H9 (cell line): ENCODE results near the gene CDC16. TPM values are rescaled to one million over a fixed set of nuclear protein-coding genes. Genes with fewer than 3 reads are reported as not detected.
A peak's percentile ranks its signal among the peaks of the same experiment; 100 is the strongest.

Experiments
- DNase-seq: peaks from one replicate; pipeline ENCODE4 v3.0.0-alpha.2; 2017
- H2AFZ ChIP-seq: one replicate; pipeline ENCODE4 v1.6.1; 2013; ENCODE audit warnings: mild to moderate bottlenecking, low read length, control low read depth, moderate library complexity
- H2AK5ac ChIP-seq: 2 replicates; pipeline ENCODE4 v1.6.1; 2013; ENCODE audit warnings: low read length, control low read depth, mixed read lengths; ENCODE audit not compliant: insufficient read length
- H2BK120ac ChIP-seq: one replicate; pipeline ENCODE4 v1.6.1; 2013; ENCODE audit warnings: low read depth, mild to moderate bottlenecking, low read length, control low read depth, inconsistent platforms; ENCODE audit not compliant: poor library complexity, severe bottlenecking
- H2BK12ac ChIP-seq: 2 replicates; pipeline ENCODE4 v1.6.1; 2013; ENCODE audit warnings: low read length, control low read depth, mixed read lengths, low read depth; ENCODE audit not compliant: insufficient read length
- H2BK15ac ChIP-seq: 2 replicates; pipeline ENCODE4 v1.6.1; 2013; ENCODE audit warnings: low read depth, low read length, control low read depth
- H2BK20ac ChIP-seq: one replicate; pipeline ENCODE4 v1.6.1; 2013; ENCODE audit warnings: low read depth, mild to moderate bottlenecking, low read length, control low read depth, inconsistent platforms; ENCODE audit not compliant: poor library complexity, severe bottlenecking
- H2BK5ac ChIP-seq: 2 replicates; pipeline ENCODE4 v1.6.1; 2013; ENCODE audit warnings: low read length, control low read depth, mixed read lengths; ENCODE audit not compliant: insufficient read length
- H3K14ac ChIP-seq: 2 replicates; pipeline ENCODE4 v1.6.1; 2013; ENCODE audit warnings: low read length, control low read depth; ENCODE audit not compliant: insufficient read depth
- H3K18ac ChIP-seq: 2 replicates; pipeline ENCODE4 v1.6.1; 2013; ENCODE audit warnings: low read depth, mild to moderate bottlenecking, mixed read lengths, low read length, control low read depth; ENCODE audit not compliant: insufficient read length
- H3K23ac ChIP-seq: 2 replicates; pipeline ENCODE4 v1.6.1; 2013; ENCODE audit warnings: low read length, control low read depth, mixed read lengths, low read depth; ENCODE audit not compliant: insufficient read length
- H3K23me2 ChIP-seq: 2 replicates; pipeline ENCODE4 v1.6.1; 2013; ENCODE audit warnings: low read depth, mild to moderate bottlenecking, mixed read lengths, low read length, control low read depth; ENCODE audit not compliant: insufficient read length, poor library complexity, severe bottlenecking
- H3K27ac ChIP-seq: 2 replicates; pipeline ENCODE4 v1.5.1; 2013; ENCODE audit warnings: low read length, control low read depth, mixed read lengths, low read depth; ENCODE audit not compliant: insufficient read length
- H3K27me3 ChIP-seq: 2 replicates; pipeline ENCODE4 v1.6.1; 2013; ENCODE audit warnings: low read length, control low read depth, inconsistent platforms; ENCODE audit not compliant: insufficient read depth
- H3K4ac ChIP-seq: 2 replicates; pipeline ENCODE4 v1.6.1; 2013; ENCODE audit warnings: low read depth, mild to moderate bottlenecking, control low read depth, inconsistent platforms, low read length, moderate library complexity
- H3K4me1 ChIP-seq: 2 replicates; pipeline ENCODE4 v1.6.1; 2013; ENCODE audit warnings: low read length, control low read depth, inconsistent platforms; ENCODE audit not compliant: insufficient read depth
- H3K4me2 ChIP-seq: 2 replicates; pipeline ENCODE4 v1.6.1; 2013; ENCODE audit warnings: low read length, control low read depth, mixed read lengths; ENCODE audit not compliant: insufficient read length, insufficient read depth
- H3K56ac ChIP-seq: 2 replicates; pipeline ENCODE4 v1.6.1; 2013; ENCODE audit warnings: low read depth, mild to moderate bottlenecking, mixed read lengths, low read length, control low read depth; ENCODE audit not compliant: insufficient read length
- H3K79me1 ChIP-seq: 2 replicates; pipeline ENCODE4 v1.6.1; 2013; ENCODE audit warnings: low read depth, mild to moderate bottlenecking, moderate library complexity, low read length, control low read depth, inconsistent platforms; ENCODE audit not compliant: insufficient read depth, poor library complexity, severe bottlenecking
- H3K79me2 ChIP-seq: 2 replicates; pipeline ENCODE4 v1.6.1; 2013; ENCODE audit warnings: low read length, control low read depth, inconsistent platforms; ENCODE audit not compliant: insufficient read depth
- H3K9ac ChIP-seq: 2 replicates; pipeline ENCODE4 v1.6.1; 2013; ENCODE audit warnings: low read length, control low read depth, mixed read lengths; ENCODE audit not compliant: insufficient read length; ENCODE audit errors: extremely low read depth
- H3K9me3 ChIP-seq: one replicate; pipeline ENCODE4 v1.6.1; 2013; ENCODE audit warnings: low read depth, low read length, inconsistent platforms; ENCODE audit not compliant: control insufficient read depth
- H3T11ph ChIP-seq: one replicate; pipeline ENCODE4 v1.6.1; 2013; ENCODE audit warnings: mild to moderate bottlenecking, low read length, control low read depth, inconsistent platforms
- H4K20me1 ChIP-seq: one replicate; pipeline ENCODE4 v1.6.1; 2013; ENCODE audit not compliant: control insufficient read depth, insufficient read length, insufficient read depth
- H4K5ac ChIP-seq: 2 replicates; pipeline ENCODE4 v1.6.1; 2013; ENCODE audit warnings: low read depth, mild to moderate bottlenecking, mixed read lengths, low read length, control low read depth; ENCODE audit not compliant: insufficient read length
- H4K8ac ChIP-seq: replicated peaks from 2 replicates; pipeline ENCODE4 v1.6.1; 2013; ENCODE audit warnings: low read length, control low read depth, mixed read lengths, low read depth; ENCODE audit not compliant: insufficient read length
- H4K91ac ChIP-seq: 2 replicates; pipeline ENCODE4 v1.6.1; 2013; ENCODE audit warnings: low read depth, mild to moderate bottlenecking, moderate library complexity, mixed read lengths, low read length, control low read depth; ENCODE audit not compliant: insufficient read length
- H3K27ac Mint-ChIP-seq, 3 experiments: 2 replicates in 2 of 3; 3 replicates in 1 of 3; pipeline ENCODE4 v1.8.0; 2020 to 2021; ENCODE audit warnings: mixed read lengths in 3 of 3, mild to moderate bottlenecking in 1 of 3, moderate library complexity in 1 of 3
- H3K27me3 Mint-ChIP-seq: 2 replicates; pipeline ENCODE4 v1.8.0; 2021; ENCODE audit warnings: low read depth, mild to moderate bottlenecking, moderate library complexity, mixed read lengths
- H3K36me3 Mint-ChIP-seq, 3 experiments: 2 replicates in 2 of 3; 3 replicates in 1 of 3; pipeline ENCODE4 v1.8.0; 2020 to 2021; ENCODE audit warnings: low read depth in 3 of 3, mixed read lengths in 3 of 3; ENCODE audit not compliant: insufficient read depth in 1 of 3
- H3K4me1 Mint-ChIP-seq, 2 experiments: 2 replicates each; pipeline ENCODE4 v1.8.0; 2020; ENCODE audit warnings: mixed read lengths in 2 of 2
- H3K4me3 Mint-ChIP-seq, 2 experiments: 2 replicates in 1 of 2; 3 replicates in 1 of 2; pipeline ENCODE4 v1.8.0; 2020 to 2021; ENCODE audit warnings: mild to moderate bottlenecking in 2 of 2, mixed read lengths in 2 of 2, moderate library complexity in 1 of 2
- H3K9me3 Mint-ChIP-seq, 2 experiments: 2 replicates in 1 of 2; 3 replicates in 1 of 2; pipeline ENCODE4 v1.8.0; 2020; ENCODE audit warnings: mild to moderate bottlenecking in 2 of 2, mixed read lengths in 2 of 2, moderate library complexity in 1 of 2
- WGBS: extraction: QIAGEN DNeasy Blood & Tissue Kit; methylation state at CpG from one replicate; pipeline ENCODE4 v1.1.7; 2013; ENCODE audit warnings: missing lambda C conversion rate, low lambda C conversion rate, mixed read lengths; ENCODE audit not compliant: insufficient read length; ENCODE audit errors: extremely low coverage; 5-methylcytosine and 5-hydroxymethylcytosine counted together
- total RNA-seq: library from RNA; stranded (reverse); gene quantifications from 2 replicates; pipeline ENCODE4 v1.2.1, GENCODE V29; 2021
- TF ChIP-seq, protein P1 (sequence below): fragments of 200-600 bp; sonication (generic); conservative IDR thresholded peaks from 3 replicates; pipeline ENCODE4 v1.8.0; 2021; ENCODE audit warnings: antibody characterized with exemption, mild to moderate bottlenecking

The CDC16 gene
- total RNA-seq, 1 experiment from 2014 or later: 91.9 TPM

DNA sequence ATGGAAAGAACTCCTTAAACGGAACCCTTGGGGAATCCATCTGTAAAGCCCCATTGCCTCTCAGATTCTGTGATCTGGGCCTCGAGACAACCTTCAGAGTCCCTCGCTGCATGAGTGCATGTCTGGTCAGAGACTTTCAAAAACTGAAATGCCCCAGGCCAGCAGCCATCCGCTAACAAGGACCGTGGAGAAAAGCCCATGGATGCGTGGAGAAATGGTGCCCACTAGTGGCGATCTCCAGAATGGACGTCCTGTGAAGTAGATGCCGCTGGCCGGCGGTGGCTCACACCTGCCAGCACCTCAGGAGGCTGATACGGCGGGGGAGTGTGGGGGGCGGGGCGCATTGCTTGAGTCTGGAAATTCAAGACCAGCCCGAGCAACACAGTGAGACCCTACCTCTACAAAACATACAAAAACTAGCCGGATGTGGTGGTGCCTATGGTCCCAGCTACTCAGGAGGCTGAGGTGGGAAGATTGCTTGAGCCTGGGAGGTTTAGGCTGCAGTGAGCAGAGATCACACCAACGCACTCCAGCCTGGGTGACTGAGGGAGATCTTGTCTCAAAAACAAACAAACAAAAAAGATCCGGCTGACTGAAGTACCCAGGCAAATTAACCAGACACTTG is 7.9 kb upstream of the CDC16 start:
- H3K27ac Mint-ChIP-seq: peak overlapping the region in 1 of 3 experiments; percentile 37; a peak in 2 of 7 replicates
- H3K4me1 ChIP-seq: peaks cover 16% of the 10 kb centered on the region; the same call in 1 of the 2 replicates

More for the DNA sequence above, 7.9 kb upstream of the CDC16 start:
- no peaks in the 10 kb centered on the region; the same call in 1 of the 2 replicates for H3K27me3 Mint-ChIP-seq
- DNase-seq: peak; percentile 94
- Histone ChIP-seq H4K5ac (no peak overlapping the region), H3K9me3 (no peaks in the 10 kb centered on the region), H2AK5ac (no peak overlapping the region), H3K4ac (no peak overlapping the region), H2AFZ (no peak overlapping the region), H3K9ac (no peak overlapping the region), H3K14ac (no peak overlapping the region), H4K8ac (no peak overlapping the region), H3K18ac (no peak overlapping the region), H3K27ac (no peak overlapping the region), H3K56ac (no peak overlapping the region), H2BK20ac (no peak overlapping the region), H3T11ph (no peak overlapping the region), H2BK12ac (no peak overlapping the region), H3K23ac (no peak overlapping the region), H3K4me2 (no peak overlapping the region), H2BK15ac (no peak overlapping the region), H4K91ac (no peak overlapping the region), H2BK5ac (no peak overlapping the region), H3K27me3 (no peaks in the 10 kb centered on the region), H3K23me2 (no peaks in the 10 kb centered on the region), H2BK120ac (no peak overlapping the region), H3K79me2 (no peaks in the 10 kb centered on the region), H4K20me1 (no peaks in the 10 kb centered on the region), H3K79me1 (no peaks in the 10 kb centered on the region)
- peaks cover 0 to 3% of the 10 kb centered on the region in 2 experiments; a peak in 2 of 5 replicates for H3K9me3 Mint-ChIP-seq
- no peaks in the 10 kb centered on the region for H3K36me3 Mint-ChIP-seq
- peaks cover 48 to 49% of the 10 kb centered on the region in 2 experiments for H3K4me1 Mint-ChIP-seq
- TF ChIP-seq, protein P1, sequence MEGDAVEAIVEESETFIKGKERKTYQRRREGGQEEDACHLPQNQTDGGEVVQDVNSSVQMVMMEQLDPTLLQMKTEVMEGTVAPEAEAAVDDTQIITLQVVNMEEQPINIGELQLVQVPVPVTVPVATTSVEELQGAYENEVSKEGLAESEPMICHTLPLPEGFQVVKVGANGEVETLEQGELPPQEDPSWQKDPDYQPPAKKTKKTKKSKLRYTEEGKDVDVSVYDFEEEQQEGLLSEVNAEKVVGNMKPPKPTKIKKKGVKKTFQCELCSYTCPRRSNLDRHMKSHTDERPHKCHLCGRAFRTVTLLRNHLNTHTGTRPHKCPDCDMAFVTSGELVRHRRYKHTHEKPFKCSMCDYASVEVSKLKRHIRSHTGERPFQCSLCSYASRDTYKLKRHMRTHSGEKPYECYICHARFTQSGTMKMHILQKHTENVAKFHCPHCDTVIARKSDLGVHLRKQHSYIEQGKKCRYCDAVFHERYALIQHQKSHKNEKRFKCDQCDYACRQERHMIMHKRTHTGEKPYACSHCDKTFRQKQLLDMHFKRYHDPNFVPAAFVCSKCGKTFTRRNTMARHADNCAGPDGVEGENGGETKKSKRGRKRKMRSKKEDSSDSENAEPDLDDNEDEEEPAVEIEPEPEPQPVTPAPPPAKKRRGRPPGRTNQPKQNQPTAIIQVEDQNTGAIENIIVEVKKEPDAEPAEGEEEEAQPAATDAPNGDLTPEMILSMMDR: peak; percentile 93
- WGBS: no CpG with 5 or more reads among the region's 19 CpGs
- 0 out of 5 replicates have a peak overlapping the region, but pooled peaks have one; percentile 17 for H3K4me3 Mint-ChIP-seq
